ENCODE data around the gene DIP2A.

DIP2A gene

GRCh38 chr21:46546799-46547198 is 88.1 kb downstream of the DIP2A start:
- H3K4me3 ChIP-seq (ENCODE audit: low read depth, low read length): no peak overlapping the region
- TF ChIP-seq CTCF (IDR thresholded peaks at IDR 0.05; ENCODE audit: low read depth, low read length): no peak
- no peak for DNase-seq
- no peaks in the 10 kb centered on the region for H3K9me3 ChIP-seq
- H3K36me3 ChIP-seq: peaks cover 52% of the 10 kb centered on the region
- H3K4me1 ChIP-seq: no peaks in the 10 kb centered on the region
- no peaks in the 10 kb centered on the region for H3K27me3 ChIP-seq

DNA sequence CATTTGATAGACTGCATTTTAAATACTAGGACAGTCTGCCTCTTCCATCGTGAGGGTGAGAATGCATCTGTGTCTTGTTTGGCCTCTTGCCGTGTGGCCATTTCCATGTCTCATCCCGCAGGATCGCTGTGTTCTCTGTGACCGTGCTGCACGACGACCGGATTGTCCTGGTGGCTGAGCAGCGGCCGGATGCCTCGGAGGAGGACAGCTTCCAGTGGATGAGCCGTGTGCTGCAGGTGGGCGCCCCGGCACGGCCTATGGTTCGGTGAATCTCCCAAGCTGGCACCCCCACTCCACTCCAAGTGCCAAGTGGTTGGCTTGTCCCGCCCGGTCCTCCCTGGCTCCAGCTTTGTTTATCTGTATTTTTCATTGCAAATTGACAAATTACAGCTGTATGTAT is 91.0 kb downstream of the DIP2A start:
- no peak for TF ChIP-seq CTCF (IDR thresholded peaks at IDR 0.05; ENCODE audit: low read depth, low read length)
- H3K36me3 ChIP-seq: peaks cover 41% of the 10 kb centered on the region
- no peak for DNase-seq
- no peaks in the 10 kb centered on the region for H3K27me3 ChIP-seq
- H3K9me3 ChIP-seq: no peaks in the 10 kb centered on the region
- H3K4me3 ChIP-seq (ENCODE audit: low read depth, low read length): no peak overlapping the region
- H3K4me1 ChIP-seq: no peaks in the 10 kb centered on the region

DNA sequence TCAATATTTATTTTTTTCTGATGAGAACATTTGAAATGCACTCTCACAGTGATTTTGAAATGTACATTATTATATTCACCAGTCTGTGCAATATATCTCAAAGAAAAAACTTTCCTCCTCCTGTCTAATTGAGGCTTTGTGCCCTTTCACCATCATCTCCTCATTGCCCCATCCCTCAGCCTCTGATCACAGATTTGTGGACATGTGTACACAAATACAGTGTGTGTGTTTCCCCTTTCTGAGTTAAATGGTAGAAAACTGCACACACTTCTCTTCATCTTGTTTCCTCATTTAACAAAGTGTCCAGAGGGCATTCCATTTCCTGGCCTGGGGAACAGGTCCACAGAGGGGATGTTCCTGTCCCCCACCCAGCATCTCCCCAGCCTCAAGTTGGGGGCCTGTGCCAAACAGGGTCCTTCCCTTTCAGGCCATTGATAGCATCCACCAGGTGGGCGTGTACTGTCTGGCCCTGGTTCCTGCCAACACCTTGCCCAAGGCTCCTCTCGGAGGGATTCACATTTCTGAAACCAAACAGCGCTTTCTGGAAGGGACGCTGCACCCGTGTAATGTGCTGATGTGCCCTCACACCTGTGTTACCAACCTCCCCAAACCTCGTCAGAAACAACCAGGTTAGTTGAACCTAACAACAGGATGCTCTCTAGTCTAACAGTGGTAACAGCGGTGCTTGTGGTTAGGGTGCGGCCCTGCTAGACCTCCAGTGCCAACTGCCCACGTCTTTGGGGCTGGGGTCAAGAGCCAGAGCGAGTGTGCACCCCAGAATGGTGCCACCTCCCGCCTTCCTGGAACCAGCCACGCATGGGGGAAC is 91.6 kb downstream of the DIP2A start:
- no peak for TF ChIP-seq CTCF (IDR thresholded peaks at IDR 0.05; ENCODE audit: low read depth, low read length)
- DNase-seq: no peak
- Histone ChIP-seq H3K36me3 (peaks cover 37% of the 10 kb centered on the region), H3K9me3 (no peaks in the 10 kb centered on the region), H3K4me1 (no peaks in the 10 kb centered on the region), H3K27me3 (no peaks in the 10 kb centered on the region), H3K4me3 (ENCODE audit: low read depth, low read length) (no peak overlapping the region)

DNA sequence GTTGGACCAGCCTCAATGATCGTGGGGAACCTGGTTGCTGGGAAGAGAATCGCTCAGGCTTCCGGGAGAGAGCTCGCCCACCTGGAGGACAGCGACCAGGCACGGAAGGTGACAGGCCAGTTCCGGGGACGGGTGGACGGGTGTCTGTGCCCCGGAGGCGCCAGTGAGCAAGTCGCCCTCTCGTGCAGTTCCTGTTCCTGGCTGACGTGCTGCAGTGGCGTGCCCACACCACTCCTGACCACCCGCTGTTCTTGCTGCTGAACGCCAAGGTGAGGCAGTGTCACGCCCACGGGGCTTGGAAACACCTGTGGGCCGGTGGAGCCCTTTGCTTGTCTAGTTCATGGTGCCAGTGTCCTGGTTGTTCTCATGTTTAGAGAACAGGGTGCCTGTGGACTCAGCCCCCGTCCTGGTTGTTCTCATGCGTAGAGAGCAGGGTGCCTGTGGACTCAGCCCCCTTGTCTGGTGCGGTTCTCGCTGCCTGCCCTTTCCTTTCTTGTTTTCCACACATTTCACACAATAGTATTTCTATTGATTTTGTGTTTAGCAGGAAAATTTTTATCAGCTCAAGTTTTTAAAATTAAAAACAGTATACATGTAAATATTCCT is 93.0 kb downstream of the DIP2A start:
- H3K36me3 ChIP-seq: peaks cover 30% of the 10 kb centered on the region
- no peaks in the 10 kb centered on the region for H3K9me3 ChIP-seq
- no peaks in the 10 kb centered on the region for H3K27me3 ChIP-seq
- no peak for TF ChIP-seq CTCF (IDR thresholded peaks at IDR 0.05; ENCODE audit: low read depth, low read length)
- no peak overlapping the region for H3K4me3 ChIP-seq (ENCODE audit: low read depth, low read length)
- DNase-seq: no peak
- H3K4me1 ChIP-seq: no peaks in the 10 kb centered on the region

GRCh38 chr21:46552274-46552673 is 93.6 kb downstream of the DIP2A start:
- Histone ChIP-seq H3K9me3 (no peaks in the 10 kb centered on the region), H3K27me3 (no peaks in the 10 kb centered on the region), H3K4me1 (no peaks in the 10 kb centered on the region), H3K4me3 (ENCODE audit: low read depth, low read length) (no peak overlapping the region), H3K36me3 (peaks cover 32% of the 10 kb centered on the region)
- no peak for DNase-seq
- TF ChIP-seq CTCF (IDR thresholded peaks at IDR 0.05; ENCODE audit: low read depth, low read length): no peak

DNA sequence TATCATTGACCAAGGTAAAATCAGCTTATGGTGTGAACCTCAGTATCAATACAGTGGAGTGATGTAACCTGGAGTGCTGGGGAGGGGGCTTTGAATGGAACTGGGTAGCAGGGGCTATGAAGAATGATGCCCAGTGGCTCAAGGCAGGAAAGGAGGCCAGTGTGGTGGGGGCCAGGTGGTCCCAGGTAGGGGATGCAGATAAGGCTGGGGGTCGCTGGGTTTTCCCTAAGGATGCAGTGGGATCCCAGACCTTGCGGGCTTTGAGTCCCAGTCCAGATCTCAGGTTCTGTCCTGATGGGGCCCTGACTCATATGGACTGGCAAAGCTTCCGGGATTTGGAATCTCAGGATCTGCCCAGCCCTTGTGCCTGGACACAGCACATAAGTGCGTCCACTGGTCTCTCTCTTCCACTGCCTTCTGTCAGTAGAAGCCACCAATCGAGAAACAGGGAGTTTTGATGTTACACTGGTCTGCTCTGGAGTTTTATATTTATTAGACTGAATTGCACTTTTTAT is 94.2 kb downstream of the DIP2A start:
- Histone ChIP-seq H3K4me1 (no peaks in the 10 kb centered on the region), H3K36me3 (peaks cover 33% of the 10 kb centered on the region), H3K4me3 (ENCODE audit: low read depth, low read length) (no peak overlapping the region), H3K27me3 (no peaks in the 10 kb centered on the region), H3K9me3 (no peaks in the 10 kb centered on the region)
- DNase-seq: no peak
- TF ChIP-seq CTCF (IDR thresholded peaks at IDR 0.05; ENCODE audit: low read depth, low read length): no peak

Measured in BE2C (cell line).